Suprapubic skin (tissue), 3 donors: ENCODE results near the gene PDE3A.

Source experiments
- POLR2AphosphoS5 ChIP-seq, 3 donors: sonication (generic); formaldehyde crosslinking; IDR thresholded peaks; one replicate each; pipeline ENCODE4 v1.6.1; 2017; ENCODE audit warnings: antibody characterized with exemption in 3 of 3
- TF ChIP-seq, protein P1 (sequence below), 2 donors: fragments of 200-600 bp in 1 of 2; fragments of 450-650 bp in 1 of 2; sonication (generic) in 1 of 2; IDR thresholded peaks; one replicate each; pipeline ENCODE4 v1.5.1; 2016 to 2019; ENCODE audit warnings: antibody characterized with exemption in 2 of 2, mild to moderate bottlenecking in 1 of 2, moderate library complexity in 1 of 2

DNA sequence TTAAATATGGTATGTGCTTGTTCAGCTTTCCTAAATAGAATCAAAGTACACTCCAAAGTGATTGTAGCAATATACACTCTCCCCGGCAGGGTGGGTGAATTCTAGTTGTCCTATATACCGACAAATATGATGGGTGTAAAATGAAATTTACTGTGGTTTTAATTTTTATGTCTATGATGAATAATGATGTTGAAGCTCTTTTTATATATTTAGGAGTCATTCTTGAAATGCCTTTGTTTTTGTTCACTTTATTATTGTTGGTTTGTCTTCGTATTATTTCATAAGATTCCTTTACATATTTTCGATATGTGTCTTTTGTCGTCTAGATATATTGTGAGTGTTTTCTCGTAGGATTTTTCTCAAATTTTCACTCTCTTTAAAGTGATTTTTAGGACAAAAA is 105.7 kb downstream of the PDE3A start:
- no peak for TF ChIP-seq POLR2AphosphoS5 (IDR thresholded peaks at IDR 0.05)
- TF ChIP-seq, protein P1, sequence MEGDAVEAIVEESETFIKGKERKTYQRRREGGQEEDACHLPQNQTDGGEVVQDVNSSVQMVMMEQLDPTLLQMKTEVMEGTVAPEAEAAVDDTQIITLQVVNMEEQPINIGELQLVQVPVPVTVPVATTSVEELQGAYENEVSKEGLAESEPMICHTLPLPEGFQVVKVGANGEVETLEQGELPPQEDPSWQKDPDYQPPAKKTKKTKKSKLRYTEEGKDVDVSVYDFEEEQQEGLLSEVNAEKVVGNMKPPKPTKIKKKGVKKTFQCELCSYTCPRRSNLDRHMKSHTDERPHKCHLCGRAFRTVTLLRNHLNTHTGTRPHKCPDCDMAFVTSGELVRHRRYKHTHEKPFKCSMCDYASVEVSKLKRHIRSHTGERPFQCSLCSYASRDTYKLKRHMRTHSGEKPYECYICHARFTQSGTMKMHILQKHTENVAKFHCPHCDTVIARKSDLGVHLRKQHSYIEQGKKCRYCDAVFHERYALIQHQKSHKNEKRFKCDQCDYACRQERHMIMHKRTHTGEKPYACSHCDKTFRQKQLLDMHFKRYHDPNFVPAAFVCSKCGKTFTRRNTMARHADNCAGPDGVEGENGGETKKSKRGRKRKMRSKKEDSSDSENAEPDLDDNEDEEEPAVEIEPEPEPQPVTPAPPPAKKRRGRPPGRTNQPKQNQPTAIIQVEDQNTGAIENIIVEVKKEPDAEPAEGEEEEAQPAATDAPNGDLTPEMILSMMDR (IDR thresholded peaks at IDR 0.05) = no peak
